ENCODE measurements around the gene IDH1. TPM values are rescaled to one million over a fixed set of nuclear protein-coding genes. Genes with fewer than 3 reads are reported as not detected.

IDH1 gene
- total RNA-seq, 4 donors from 2014 or later: 45.7 to 68.6 (median 57.7) TPM

DNA sequence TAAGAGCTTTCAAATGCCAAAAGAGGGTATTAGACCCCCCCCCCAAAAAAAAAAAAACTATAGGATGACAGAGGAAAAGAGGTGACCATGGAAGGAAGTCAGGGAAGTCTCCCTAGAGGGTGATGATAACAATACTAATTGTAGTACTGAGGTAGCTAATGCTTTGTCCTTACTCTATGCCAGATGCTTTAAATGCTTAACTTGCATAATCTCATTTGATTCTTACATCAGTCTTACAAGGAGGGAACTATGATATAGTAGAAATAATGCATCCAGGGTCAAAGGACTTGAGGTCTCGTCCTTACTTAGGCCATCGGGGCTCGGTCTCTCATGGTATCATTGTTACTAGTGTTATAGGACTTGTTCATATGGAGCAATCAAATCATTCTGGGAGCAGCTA is 9.1 kb downstream of the IDH1 start:
- no peak overlapping the region for H3K4me3 ChIP-seq
- 94 to 98% methylated on average over 3 of the region's 3 CpGs for WGBS, 2 donors
- no peaks in the 10 kb centered on the region for H3K27me3 ChIP-seq
- peaks cover 0 to 40% (median 5%) of the 10 kb centered on the region in 4 donors for H3K4me1 ChIP-seq
- TF ChIP-seq CTCF (IDR thresholded peaks at IDR 0.05): no peak
- no peak overlapping the region for H3K27ac ChIP-seq
- H3K36me3 ChIP-seq: peaks cover 0 to 68% (median 0%) of the 10 kb centered on the region in 3 donors
- no peak for DNase-seq (ENCODE audit: low spot score in 2 of 2)
- no peaks in the 10 kb centered on the region for H3K9me3 ChIP-seq

DNA sequence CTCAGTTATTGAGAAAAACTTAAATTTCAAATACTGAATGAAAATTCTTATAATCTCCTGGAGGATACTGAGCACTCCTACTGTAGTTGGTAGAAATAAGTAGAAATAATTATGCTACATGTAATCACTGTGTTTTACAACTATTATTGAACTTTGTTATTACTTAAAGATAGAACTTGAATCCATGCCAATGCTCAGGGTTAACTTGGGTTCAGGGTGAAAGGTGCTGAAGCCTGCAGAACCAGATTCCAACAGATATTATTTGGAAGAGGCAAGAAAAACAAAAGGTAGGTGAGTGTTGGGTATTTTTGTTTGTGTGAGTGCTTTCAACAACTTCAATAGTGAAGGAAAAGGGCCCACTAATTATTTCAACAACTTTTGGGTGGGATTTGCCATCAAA is 10.4 kb downstream of the IDH1 start:
- peaks cover 0 to 30% (median 5%) of the 10 kb centered on the region in 4 donors for H3K4me1 ChIP-seq
- no peaks in the 10 kb centered on the region for H3K27me3 ChIP-seq
- H3K36me3 ChIP-seq: peaks cover 0 to 81% (median 0%) of the 10 kb centered on the region in 3 donors
- no peak overlapping the region for H3K4me3 ChIP-seq
- no peaks in the 10 kb centered on the region for H3K9me3 ChIP-seq
- DNase-seq (ENCODE audit: low spot score in 2 of 2): no peak
- TF ChIP-seq POLR2A (IDR thresholded peaks at IDR 0.05) (no peak), CTCF (IDR thresholded peaks at IDR 0.05) (no peak), EP300 (IDR thresholded peaks at IDR 0.05) (no peak)
- H3K27ac ChIP-seq: no peak overlapping the region

DNA sequence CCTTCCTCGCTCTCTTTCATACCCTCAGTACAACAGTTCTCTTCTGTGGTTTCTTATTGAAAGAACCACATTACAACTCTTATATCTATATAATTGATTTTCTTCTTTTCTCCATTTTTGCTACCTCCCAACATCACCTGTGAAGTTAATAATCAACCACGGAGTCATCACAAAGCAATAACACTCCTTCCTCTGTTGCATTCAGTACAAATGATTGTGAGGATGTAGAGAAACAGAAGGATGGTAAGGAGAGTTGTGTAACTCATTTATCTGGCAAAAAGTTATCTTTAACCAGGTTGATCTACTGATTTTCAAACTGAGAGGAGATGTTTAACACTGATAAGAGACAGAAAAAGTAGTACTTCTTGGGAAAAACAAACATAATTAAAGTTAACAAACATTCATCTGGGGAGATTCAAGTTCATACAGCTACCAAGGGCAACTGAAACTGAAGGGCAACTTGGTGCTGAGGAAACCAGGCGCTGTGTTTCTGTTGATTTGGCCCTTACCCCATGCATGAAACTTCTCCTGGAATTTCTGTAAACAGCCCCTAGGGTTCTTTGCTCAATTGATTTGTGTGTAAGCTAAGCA is 14.2 kb downstream of the IDH1 start:
- 96 to 97% methylated on average over 3 of the region's 3 CpGs for WGBS, 2 donors
- Histone ChIP-seq H3K4me3 (no peak overlapping the region), H3K9me3 (no peaks in the 10 kb centered on the region), H3K27me3 (no peaks in the 10 kb centered on the region), H3K4me1 (no peaks in the 10 kb centered on the region), H3K27ac (no peak overlapping the region), H3K36me3 (peaks cover 0 to 91% (median 6%) of the 10 kb centered on the region in 3 donors)
- DNase-seq (ENCODE audit: low spot score in 2 of 2): no peak
- no peak for TF ChIP-seq POLR2A (IDR thresholded peaks at IDR 0.05)

DNA sequence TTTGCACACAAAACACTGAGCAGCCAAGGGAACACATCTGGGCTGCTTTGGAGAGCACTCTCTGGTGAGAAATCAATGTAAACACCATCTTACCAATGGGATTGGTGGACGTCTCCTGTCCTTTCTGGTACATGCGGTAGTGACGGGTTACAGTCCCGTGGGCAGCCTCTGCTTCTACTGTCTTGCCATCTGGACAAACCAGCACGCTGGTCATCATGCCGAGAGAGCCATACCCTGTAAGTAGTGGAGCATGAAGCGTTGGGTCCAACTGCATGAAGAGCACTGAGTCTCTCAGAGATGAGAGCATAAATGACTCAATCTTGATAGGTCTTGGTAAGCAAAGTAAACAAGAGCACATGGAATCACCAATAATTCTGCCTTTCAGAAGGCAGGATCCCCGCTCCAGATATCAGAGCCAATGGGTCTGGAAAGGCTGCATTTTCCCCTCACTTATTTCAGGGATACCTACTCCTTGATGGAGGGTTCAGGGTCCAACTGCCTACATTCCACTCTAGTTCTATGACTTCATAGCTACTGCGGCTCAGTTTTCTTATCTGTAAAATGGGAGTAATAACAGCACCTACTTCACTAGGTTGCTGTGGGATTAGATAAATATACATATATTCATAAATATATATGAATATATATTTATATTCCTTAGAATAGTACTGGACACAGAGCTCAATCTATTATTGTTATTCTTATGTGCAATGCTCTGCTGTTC is 14.9 kb downstream of the IDH1 start:
- WGBS, 2 donors: 93% methylated on average over 9 of the region's 9 CpGs
- no peaks in the 10 kb centered on the region for H3K4me1 ChIP-seq
- TF ChIP-seq POLR2A (IDR thresholded peaks at IDR 0.05): no peak
- H3K4me3 ChIP-seq: no peak overlapping the region
- H3K27me3 ChIP-seq: no peaks in the 10 kb centered on the region
- no peak for DNase-seq (ENCODE audit: low spot score in 2 of 2)
- H3K27ac ChIP-seq: no peak overlapping the region
- no peaks in the 10 kb centered on the region for H3K9me3 ChIP-seq
- peaks cover 0 to 98% (median 6%) of the 10 kb centered on the region in 3 donors for H3K36me3 ChIP-seq

DNA sequence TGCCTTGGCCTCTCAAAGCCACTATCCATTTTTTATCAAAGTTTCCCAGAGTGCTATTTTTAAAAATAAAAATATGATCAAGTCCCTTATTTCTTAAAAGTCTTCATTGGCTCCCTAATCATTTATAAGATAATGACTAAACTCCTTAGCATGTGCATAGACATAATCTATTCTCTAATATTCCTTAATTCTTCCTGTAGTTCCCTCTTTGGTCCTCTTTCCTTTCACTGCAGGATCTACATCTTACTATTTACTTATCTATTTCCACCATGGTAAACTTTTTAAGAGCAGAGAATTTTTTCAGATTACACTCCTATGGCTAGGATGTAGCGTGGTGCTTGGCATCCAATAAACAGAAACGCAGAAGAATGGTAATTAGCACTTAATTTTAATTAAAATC is 19.0 kb downstream of the IDH1 start:
- no peak for TF ChIP-seq POLR2A (IDR thresholded peaks at IDR 0.05)
- TF ChIP-seq CTCF (IDR thresholded peaks at IDR 0.05): no peak
- no peak for TF ChIP-seq EP300 (IDR thresholded peaks at IDR 0.05)
- peaks cover 0 to 9% (median 3%) of the 10 kb centered on the region in 4 donors for H3K9me3 ChIP-seq
- DNase-seq (ENCODE audit: low spot score in 2 of 2): no peak
- peaks cover 0 to 59% (median 6%) of the 10 kb centered on the region in 3 donors for H3K36me3 ChIP-seq
- no peaks in the 10 kb centered on the region for H3K27me3 ChIP-seq
- no peak overlapping the region for H3K27ac ChIP-seq
- WGBS, 2 donors: 45 to 95% methylated on average over 2 of the region's 2 CpGs
- no peak overlapping the region for H3K4me3 ChIP-seq
- H3K4me1 ChIP-seq: no peaks in the 10 kb centered on the region

- Histone ChIP-seq H3K27ac (no peak overlapping the region), H3K36me3 (peaks cover 0 to 49% (median 6%) of the 10 kb centered on the region in 3 donors), H3K4me3 (no peak overlapping the region), H3K9me3 (peaks cover 0 to 9% (median 3%) of the 10 kb centered on the region in 4 donors), H3K27me3 (no peaks in the 10 kb centered on the region), H3K4me1 (no peaks in the 10 kb centered on the region)
- 88 to 100% methylated on average over 1 of the region's 1 CpG for WGBS, 2 donors
- TF ChIP-seq EP300 (IDR thresholded peaks at IDR 0.05): no peak
- no peak for TF ChIP-seq POLR2A (IDR thresholded peaks at IDR 0.05)
- no peak for TF ChIP-seq CTCF (IDR thresholded peaks at IDR 0.05)
- DNase-seq (ENCODE audit: low spot score in 2 of 2): no peak
These were observed 20.1 kb downstream of the IDH1 start for GRCh38 chr2:208234786-208235185.

All from tibial nerve (tissue), 4 donors.